HepG2 (cell line): ENCODE data around the gene ADD2. TPM values are rescaled to one million over a fixed set of nuclear protein-coding genes. Genes with fewer than 3 reads are reported as not detected.

ENCODE experiments used
- ATAC-seq: fragments of 200-7000 bp; cut with Tn5 transposase; 3 replicates; pipeline ENCODE4 v1.9.1; 2020; ENCODE audit warnings: mild to moderate bottlenecking, moderate library complexity
- BruUV-seq: library from RNA; stranded (reverse); fragments of 400-500 nt; replicated peaks from 2 replicates; lab custom pipeline; 2021; lab: Mats Ljungman, UMichigan
- CTCF ChIA-PET: fragments of 300-600 bp; formaldehyde crosslinking; extraction: SDS; loops from one replicate; lab custom pipeline; 2021; ENCODE audit warnings: low total read pairs, inconsistent platforms, low intra/inter-chr PET ratio; lab: Yijun Ruan, JAX
- POLR2A ChIA-PET: fragments of 350-600 bp; sonication (Branson Sonifier 250); formaldehyde crosslinking; loops from one replicate; lab custom pipeline; 2020; ENCODE audit warnings: antibody characterized with exemption, inconsistent platforms; lab: Yijun Ruan, JAX
- DNase-seq: peaks from one replicate; pipeline ENCODE4 v3.0.0-alpha.2; 2015; ENCODE audit warnings: low spot score
- FAIRE-seq: peaks from 3 replicates; lab custom pipeline; 2011; peaks lifted over from hg19 to GRCh38; lab: Jason Lieb, UNC
- H2AFZ ChIP-seq: one replicate; pipeline ENCODE4 v1.6.1; 2011; ENCODE audit warnings: low read length, inconsistent platforms
- H3K27ac ChIP-seq: fragments of 300-600 bp; 3 replicates; pipeline ENCODE4 v1.8.0; 2011; ENCODE audit warnings: mixed run types, mild to moderate bottlenecking, mixed read lengths, low read length, inconsistent platforms; ENCODE audit not compliant: insufficient read depth; ENCODE audit errors: extremely low read length
- H3K27me3 ChIP-seq, 2 experiments: fragments of 200-600 bp in 1 of 2; 2 replicates in 1 of 2; 3 replicates in 1 of 2; pipeline versions ENCODE4 v1.6.0 to v1.8.0; 2011; ENCODE audit warnings: low read length in 2 of 2, mild to moderate bottlenecking in 2 of 2, moderate library complexity in 2 of 2, inconsistent platforms in 1 of 2; ENCODE audit not compliant: insufficient read depth in 2 of 2, control insufficient read depth in 1 of 2
- H3K36me3 ChIP-seq, 2 experiments: fragments of 200-600 bp in 1 of 2; replicated peaks in 1 of 2; 2 replicates in 1 of 2; 3 replicates in 1 of 2; pipeline versions ENCODE4 v1.5.1 to v1.8.0; 2011; ENCODE audit warnings: low read length in 2 of 2, inconsistent platforms in 1 of 2; ENCODE audit not compliant: insufficient read depth in 2 of 2, control insufficient read depth in 1 of 2
- H3K4me1 ChIP-seq: 2 replicates; pipeline ENCODE4 v1.5.1; 2012; ENCODE audit warnings: low read length, inconsistent platforms; ENCODE audit not compliant: insufficient read depth
- H3K4me2 ChIP-seq: 2 replicates; pipeline ENCODE4 v1.6.0; 2011; ENCODE audit warnings: low read depth, low read length, inconsistent platforms
- H3K4me3 ChIP-seq, 3 experiments: fragments of 200-600 bp in 1 of 3; sonication (generic), shearing (Covaris generic) in 1 of 3; replicated peaks in 1 of 3; 2 replicates each; pipeline ENCODE4 v1.5.1; 2011 to 2016; ENCODE audit warnings: low read length in 3 of 3, inconsistent platforms in 2 of 3, low read depth in 2 of 3, mild to moderate bottlenecking in 2 of 3, control low read depth in 1 of 3, mixed read lengths in 1 of 3; ENCODE audit not compliant: insufficient read depth in 1 of 3
- H3K79me2 ChIP-seq: one replicate; pipeline ENCODE4 v1.6.1; 2011; ENCODE audit warnings: low read length, inconsistent platforms; ENCODE audit not compliant: insufficient read depth
- H3K9ac ChIP-seq: 2 replicates; pipeline ENCODE4 v1.6.0; 2011; ENCODE audit warnings: mild to moderate bottlenecking, low read depth, low read length, inconsistent platforms; ENCODE audit not compliant: insufficient read depth
- H3K9me3 ChIP-seq: 2 replicates; pipeline ENCODE4 v1.5.1; 2012; ENCODE audit warnings: mild to moderate bottlenecking, low read length
- H4K20me1 ChIP-seq: 2 replicates; pipeline ENCODE4 v1.6.0; 2011; ENCODE audit warnings: inconsistent platforms, mild to moderate bottlenecking, low read length, moderate library complexity; ENCODE audit not compliant: insufficient read depth
- GATA4 ChIP-seq: sonication (generic); IDR thresholded peaks from 2 replicates; pipeline ENCODE4 v1.6.1; 2016; ENCODE audit warnings: antibody characterized with exemption, low read depth, borderline replicate concordance
- HNRNPUL1 ChIP-seq: fragments of 200-400 bp; formaldehyde crosslinking; IDR thresholded peaks from 2 replicates; pipeline ENCODE4 v1.6.1; 2017; ENCODE audit warnings: low read depth, mild to moderate bottlenecking, low read length, moderate library complexity
- RELA ChIP-seq: sonication (generic); formaldehyde crosslinking; IDR thresholded peaks from 2 replicates; pipeline ENCODE4 v1.4.0; 2020; ENCODE audit warnings: missing genetic modification reagents
- SCMH1 ChIP-seq: sonication (generic); formaldehyde crosslinking; IDR thresholded peaks from 2 replicates; pipeline ENCODE4 v1.9.0; 2021; ENCODE audit warnings: missing genetic modification reagents, mild to moderate bottlenecking, borderline replicate concordance
- SP2 ChIP-seq: sonication (generic); formaldehyde crosslinking; IDR thresholded peaks from 2 replicates; pipeline ENCODE4 v1.5.1; 2020; ENCODE audit warnings: mild to moderate bottlenecking, missing genetic modification reagents
- TCF12 ChIP-seq, 2 experiments: fragments of 450-650 bp in 1 of 2; sonication (generic) in 1 of 2; formaldehyde crosslinking in 1 of 2; IDR thresholded peaks; 2 replicates each; pipeline versions ENCODE4 v1.6.1 to v1.8.0; 2017 to 2022; ENCODE audit warnings: antibody characterized with exemption in 1 of 2, mild to moderate bottlenecking in 1 of 2, missing genetic modification reagents in 1 of 2, moderate library complexity in 1 of 2
- ZGPAT ChIP-seq: IDR thresholded peaks from 2 replicates; pipeline ENCODE4 v1.6.1; 2016; ENCODE audit warnings: mild to moderate bottlenecking
- ZKSCAN1 ChIP-seq: fragments of 150-350 bp; IDR thresholded peaks from 2 replicates; pipeline ENCODE4 v1.6.1; 2014; ENCODE audit warnings: low read length
- ZNF547 ChIP-seq: sonication (generic); formaldehyde crosslinking; IDR thresholded peaks from 2 replicates; pipeline ENCODE4 v1.5.1; 2020; ENCODE audit warnings: mild to moderate bottlenecking, missing genetic modification reagents
- WGBS: methylation state at CpG from one replicate; pipeline ENCODE4 v1.1.6; 2017; ENCODE audit warnings: low lambda C conversion rate; 5-methylcytosine and 5-hydroxymethylcytosine counted together
- in situ Hi-C: cut with HindIII; loops from 2 replicates; pipeline ENCODE4 v1.10.0; 2017; ENCODE audit warnings: low pct_unique_long_range_greater_than_20kb; ENCODE audit not compliant: extremely low pct_ligation_motif_present
- intact Hi-C: fragments of 100-400 bp; cut with micrococcal nuclease; formaldehyde crosslinking; loops from one replicate; pipeline ENCODE4 v1.10.0; 2022; ENCODE audit not compliant: unreplicated experiment
- polyA plus RNA-seq, 8 experiments: library from polyadenylated mRNA; depleted of rRNA in 3 of 8; stranded (reverse) in 7 of 8; unstranded in 1 of 8; fragments of >200 nt; fragmentation: Illumina TruSeq in 4 of 8; extraction: Trizol in 4 of 8; gene quantifications; 2 replicates each; pipeline versions ENCODE4 v1.2.1 to v1.2.3, GENCODE V29; 2011 to 2016; ENCODE audit warnings: low read depth in 4 of 8, missing spikeins in 1 of 8, mixed read lengths in 1 of 8; ENCODE audit not compliant: insufficient read depth in 1 of 8
- total RNA-seq, 5 experiments: library from RNA; depleted of rRNA; stranded (reverse); fragments of >200 nt; fragmentation: Illumina TruSeq; extraction: Trizol; gene quantifications; 2 replicates each; pipeline ENCODE4 v1.2.3, GENCODE V29; 2016; ENCODE audit warnings: low read depth in 1 of 5

Gene ADD2
- total and polyA plus RNA-seq, 2 of the 13 experiments (the other 11 are each of a cell fraction or from before 2014, with no cell fraction given): 0.05 to 0.13 TPM

GRCh38 chr2:70613521-70613920, 154.5 kb downstream of the ADD2 start:
- H3K4me3 ChIP-seq: no peak overlapping the region
- FAIRE-seq: no peak
- H3K9me3 ChIP-seq: no peaks in the 10 kb centered on the region
- H3K9ac ChIP-seq: no peak overlapping the region
- in situ Hi-C loops (loop anchor here (5.0 kb wide), 1 partner anchor 56 kb away; no protein-coding TSS in a partner anchor), intact Hi-C loops (no loop called here)
- H3K4me1 ChIP-seq: no peaks in the 10 kb centered on the region
- H3K4me2 ChIP-seq: no peak overlapping the region
- H3K27me3 ChIP-seq: peaks cover 3 to 36% of the 10 kb centered on the region in 2 experiments
- ATAC-seq: no peak
- ChIA-PET CTCF (no interaction called here), POLR2A (no interaction called here)
- 47% methylated on average over 7 of the region's 7 CpGs for WGBS
- no peak overlapping the region for H2AFZ ChIP-seq
- H3K79me2 ChIP-seq: no peaks in the 10 kb centered on the region
- no peak for TF ChIP-seq ZGPAT (CRISPR knock-in tag)
- TF ChIP-seq SCMH1 (CRISPR knock-in tag): no peak
- no peak for TF ChIP-seq RELA
- no peak for TF ChIP-seq HNRNPUL1
- TF ChIP-seq TCF12 (IDR thresholded peaks at IDR 0.05): no peak
- no peak for TF ChIP-seq TCF12 (CRISPR knock-in tag; IDR thresholded peaks at IDR 0.05)
- no peak for TF ChIP-seq GATA4
- no peak for TF ChIP-seq ZKSCAN1
- TF ChIP-seq ZNF547 (CRISPR knock-in tag): no peak
- no peak for TF ChIP-seq SP2 (CRISPR knock-in tag)
- BruUV-seq: no TSS peak
- no peak for DNase-seq
- no peaks in the 10 kb centered on the region for H4K20me1 ChIP-seq
- H3K27ac ChIP-seq: no peak overlapping the region
- no peaks in the 10 kb centered on the region for H3K36me3 ChIP-seq
